Epithelial cell of proximal tubule (primary cell): ENCODE data around the gene CNTLN. TPM values are rescaled to one million over a fixed set of nuclear protein-coding genes. Genes with fewer than 3 reads are reported as not detected.

Experiments
- DNase-seq: peaks from one replicate; pipeline ENCODE4 v3.0.0-alpha.2; 2011; ENCODE audit warnings: low read depth
- H3K4me3 ChIP-seq: 2 replicates; pipeline ENCODE4 v1.5.1; 2011; ENCODE audit warnings: low read depth, mild to moderate bottlenecking, low read length
- CTCF ChIP-seq: conservative IDR thresholded peaks from 2 replicates; pipeline ENCODE4 v1.5.1; 2012; ENCODE audit warnings: low read depth, mild to moderate bottlenecking, low read length
- total RNA-seq: library from RNA; depleted of rRNA; stranded (reverse); fragments of >200 nt; gene quantifications from 2 replicates; pipeline ENCODE4 v1.2.3, GENCODE V29; 2015

Gene CNTLN
- total RNA-seq, 1 donor from 2014 or later = 5.6 TPM

GRCh38 chr9:17535176-17535575, 400.3 kb downstream of the CNTLN start:
- TF ChIP-seq CTCF = no peak
- no peak overlapping the region for H3K4me3 ChIP-seq
- DNase-seq = no peak

DNA sequence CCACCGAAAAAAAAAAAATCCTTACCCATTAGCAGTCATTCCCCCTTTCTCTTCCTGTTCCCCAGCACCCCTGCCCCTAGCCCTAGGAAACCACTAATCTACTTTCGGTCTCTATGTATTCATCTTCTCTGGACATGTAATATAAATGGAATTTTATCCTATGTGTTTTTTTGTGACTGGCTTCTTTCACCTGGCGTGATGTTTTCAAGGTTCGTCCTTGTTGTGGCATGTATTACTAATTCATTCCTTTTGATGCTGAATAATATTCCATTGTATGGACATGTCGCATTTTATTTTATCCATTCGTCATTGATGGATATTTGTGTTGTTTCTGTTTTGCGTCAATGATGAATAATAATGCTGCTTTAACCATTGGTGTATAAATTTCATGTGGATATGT, 401.2 kb downstream of the CNTLN start:
- no peak for DNase-seq
- no peak overlapping the region for H3K4me3 ChIP-seq
- TF ChIP-seq CTCF = no peak

- no peak for TF ChIP-seq CTCF
- no peak for DNase-seq
- H3K4me3 ChIP-seq = no peak overlapping the region
Observed at GRCh38 chr9:17551023-17551422, 416.2 kb downstream of the CNTLN start.
